HAP-1 (cell line): Measurements from ENCODE around the gene ATP2B2.

Experiments
- DNase-seq, 2 experiments: peaks; one replicate each; pipeline ENCODE4 v3.0.0-alpha.2; 2016 to 2020; ENCODE audit warnings: low spot score in 2 of 2
- H3K27me3 ChIP-seq: fragments of 250-450 bp; sonication (Bioruptor Pico); 2 replicates; pipeline ENCODE4 v1.5.1; 2020; ENCODE audit warnings: low read depth, mild to moderate bottlenecking, moderate library complexity
- H3K36me3 ChIP-seq: fragments of 250-450 bp; sonication (Bioruptor Pico); replicated peaks from 2 replicates; pipeline ENCODE4 v1.5.1; 2020; ENCODE audit warnings: mild to moderate bottlenecking
- H3K4me1 ChIP-seq: fragments of 250-450 bp; sonication (Bioruptor Pico); 2 replicates; pipeline ENCODE4 v1.5.1; 2020; ENCODE audit warnings: mild to moderate bottlenecking
- H3K4me3 ChIP-seq: fragments of 250-450 bp; sonication (Bioruptor Pico); 2 replicates; pipeline ENCODE4 v1.5.1; 2020; ENCODE audit warnings: mild to moderate bottlenecking, moderate library complexity
- H3K9me3 ChIP-seq: fragments of 250-450 bp; sonication (Bioruptor Pico); 2 replicates; pipeline ENCODE4 v1.5.1; 2020; ENCODE audit warnings: mild to moderate bottlenecking, moderate library complexity
- in situ Hi-C: fragments of 300-500 bp; cut with MboI; formaldehyde crosslinking; loops from 3 replicates; pipeline ENCODE4 v1.14.3; 2020; ENCODE audit warnings: low sequenced_read_pairs, inconsistent platforms, mixed read lengths

ATP2B2 gene

DNA sequence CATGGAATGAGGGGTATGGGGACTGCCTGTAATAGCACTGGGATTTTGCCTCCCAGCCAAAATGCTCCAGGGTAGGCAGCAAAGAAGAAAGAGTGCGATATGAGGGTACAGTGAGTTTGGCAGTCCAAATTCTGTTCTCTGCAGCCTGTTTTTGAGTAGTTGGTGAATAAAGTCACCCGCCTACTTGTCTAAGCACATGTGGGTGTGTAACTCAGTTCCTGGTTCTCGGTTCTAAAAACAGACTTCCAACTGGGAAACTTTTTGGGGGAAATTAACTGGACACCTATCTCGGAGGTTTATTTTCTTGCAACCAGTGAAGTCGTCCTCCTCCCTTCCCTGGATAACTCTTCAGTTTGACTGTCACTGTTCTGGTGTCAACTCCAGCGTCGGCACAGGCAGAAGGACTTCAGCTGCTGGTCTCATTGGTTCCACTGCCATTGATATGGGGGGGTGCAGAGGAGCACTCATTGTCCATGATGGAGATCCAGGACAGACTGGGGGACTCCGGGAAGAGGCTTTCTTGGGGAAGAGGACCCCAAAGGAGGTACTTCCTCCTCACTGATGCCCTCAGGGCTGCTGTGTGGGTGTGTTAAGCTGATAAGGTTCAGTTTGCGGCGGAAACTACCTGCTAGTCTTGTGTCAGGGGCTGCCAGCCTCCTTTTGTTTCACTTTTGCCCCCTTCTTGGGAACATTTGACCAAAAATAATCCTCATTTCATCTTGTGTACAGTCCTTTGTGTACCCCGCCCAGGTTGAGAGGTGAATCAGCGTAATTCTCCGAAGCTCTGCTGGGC lies 225.8 kb downstream of the ATP2B2 start:
- Histone ChIP-seq H3K27me3 (no peaks in the 10 kb centered on the region), H3K4me1 (no peaks in the 10 kb centered on the region; the same call in 1 of the 2 replicates), H3K4me3 (no peak overlapping the region), H3K36me3 (peaks cover 47% of the 10 kb centered on the region), H3K9me3 (no peaks in the 10 kb centered on the region)
- in situ Hi-C loops: no loop called here
- DNase-seq: no peak

DNA sequence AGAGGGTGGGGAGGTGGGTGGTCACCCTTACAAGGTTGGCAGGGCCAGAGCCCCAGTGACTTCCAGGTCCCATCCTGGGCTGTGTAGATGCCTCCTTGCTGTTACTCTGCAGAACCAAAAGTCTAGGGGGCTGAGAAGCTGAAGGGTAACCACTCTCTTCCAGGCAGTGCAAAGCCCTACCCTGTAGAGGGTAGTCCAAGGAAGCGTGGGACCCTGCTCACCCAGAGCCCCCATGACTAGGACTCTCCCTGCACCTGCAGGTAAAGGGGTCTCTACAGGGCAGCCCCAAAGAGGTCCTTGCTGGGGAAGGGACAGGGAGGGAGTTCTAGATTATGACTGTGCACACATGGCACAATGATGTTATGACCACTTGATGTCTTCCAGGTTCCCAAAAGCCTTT lies 226.9 kb downstream of the ATP2B2 start:
- Histone ChIP-seq H3K4me1 (peaks cover 9% of the 10 kb centered on the region; the same call in 1 of the 2 replicates), H3K27me3 (no peaks in the 10 kb centered on the region), H3K4me3 (no peak overlapping the region), H3K36me3 (peaks cover 54% of the 10 kb centered on the region), H3K9me3 (no peaks in the 10 kb centered on the region)
- in situ Hi-C loops: no loop called here
- DNase-seq: no peak

DNA sequence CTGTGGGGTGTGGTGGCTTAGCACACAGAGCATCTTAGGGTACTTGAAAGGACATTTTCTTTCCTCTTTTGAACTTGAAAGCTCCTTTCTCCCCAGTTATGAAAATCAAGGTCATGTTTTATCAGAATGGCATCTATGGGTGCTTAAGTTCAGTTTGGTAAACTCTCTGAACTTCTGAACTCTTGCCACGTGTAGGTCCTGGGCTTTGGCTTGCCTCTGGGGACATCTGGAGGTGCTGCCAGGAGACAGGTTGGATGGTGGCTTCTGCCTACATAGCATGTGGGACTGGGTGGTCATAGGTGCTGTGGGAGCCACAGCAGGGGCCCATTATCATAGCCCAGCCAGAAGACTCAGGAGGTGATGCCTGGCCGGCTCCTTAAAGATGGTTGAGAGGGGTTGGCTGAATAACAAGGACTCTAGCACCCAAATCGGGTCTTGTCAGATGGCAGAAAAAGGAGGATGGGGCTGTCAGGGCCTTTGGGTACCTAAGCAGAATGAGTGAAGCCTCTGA lies 228.2 kb downstream of the ATP2B2 start:
- H3K27me3 ChIP-seq: no peaks in the 10 kb centered on the region
- H3K9me3 ChIP-seq: no peaks in the 10 kb centered on the region
- in situ Hi-C loops: no loop called here
- peaks cover 58% of the 10 kb centered on the region for H3K36me3 ChIP-seq
- DNase-seq: no peak
- no peak overlapping the region for H3K4me3 ChIP-seq
- peaks cover 9% of the 10 kb centered on the region; the same call in 1 of the 2 replicates for H3K4me1 ChIP-seq

DNA sequence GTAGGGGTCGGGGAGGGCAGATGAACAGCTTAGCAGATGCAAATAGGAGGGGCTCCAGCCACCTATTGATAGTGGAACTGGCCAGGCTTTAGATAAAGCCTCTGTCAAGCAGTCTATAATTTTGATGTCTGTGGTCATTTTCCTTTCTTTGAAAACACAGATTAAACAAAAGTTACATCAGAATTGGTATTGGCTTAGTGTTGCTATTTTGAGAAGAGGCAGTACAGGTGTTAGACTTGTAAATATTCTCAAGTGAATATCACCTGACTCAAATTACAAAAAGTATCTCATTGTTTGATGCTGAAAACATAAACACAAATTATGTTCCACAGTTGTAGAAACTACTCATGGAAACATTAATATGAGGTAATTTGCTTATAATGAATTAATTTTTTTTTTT lies 230.8 kb downstream of the ATP2B2 start:
- Histone ChIP-seq H3K36me3 (peaks cover 68% of the 10 kb centered on the region), H3K27me3 (no peaks in the 10 kb centered on the region), H3K4me3 (no peak overlapping the region), H3K9me3 (no peaks in the 10 kb centered on the region), H3K4me1 (peaks cover 9% of the 10 kb centered on the region; the same call in 1 of the 2 replicates)
- in situ Hi-C loops: no loop called here
- DNase-seq: no peak
